ENCODE measurements around the gene MTCL1. TPM values are rescaled to one million over a fixed set of nuclear protein-coding genes. Genes with fewer than 3 reads are reported as not detected.

Gene MTCL1
- total RNA-seq, 1 donor from 2014 or later: 36.9 TPM

- peak; percentile 68 for DNase-seq
Measured at GRCh38 chr18:8771930-8772329, 66.6 kb downstream of the MTCL1 start.

- no peak for DNase-seq
Measured at GRCh38 chr18:8773980-8774379, 68.6 kb downstream of the MTCL1 start.

GRCh38 chr18:8776013-8776943, 70.9 kb downstream of the MTCL1 start:
- DNase-seq: peak; percentile 68

- DNase-seq: no peak
Measured at GRCh38 chr18:8777846-8778245, 72.5 kb downstream of the MTCL1 start.

GRCh38 chr18:8778386-8778785, 73.0 kb downstream of the MTCL1 start:
- no peak for DNase-seq

DNA sequence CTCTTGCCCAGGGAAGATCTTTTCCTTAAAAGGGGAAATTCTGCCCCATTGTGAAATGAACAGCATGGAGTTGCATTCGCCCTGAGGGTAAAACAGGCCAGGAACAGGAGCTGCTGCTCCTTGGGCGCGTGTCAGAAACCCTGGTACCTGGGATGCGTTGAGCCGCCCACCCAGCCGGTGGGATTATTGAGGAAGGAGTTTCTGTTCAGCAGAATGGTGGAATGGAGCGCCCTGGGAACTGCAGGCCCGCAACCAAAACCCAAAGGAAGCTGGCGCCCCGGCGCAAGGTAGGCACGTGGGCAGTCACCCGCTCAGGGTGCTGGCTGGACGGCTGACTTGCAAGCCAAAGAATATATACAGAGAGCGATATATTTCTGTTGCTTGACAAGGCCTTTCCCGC, 73.5 kb downstream of the MTCL1 start:
- no peak for DNase-seq

- no peak for DNase-seq
Measured at GRCh38 chr18:8779251-8779650, 73.9 kb downstream of the MTCL1 start.

DNA sequence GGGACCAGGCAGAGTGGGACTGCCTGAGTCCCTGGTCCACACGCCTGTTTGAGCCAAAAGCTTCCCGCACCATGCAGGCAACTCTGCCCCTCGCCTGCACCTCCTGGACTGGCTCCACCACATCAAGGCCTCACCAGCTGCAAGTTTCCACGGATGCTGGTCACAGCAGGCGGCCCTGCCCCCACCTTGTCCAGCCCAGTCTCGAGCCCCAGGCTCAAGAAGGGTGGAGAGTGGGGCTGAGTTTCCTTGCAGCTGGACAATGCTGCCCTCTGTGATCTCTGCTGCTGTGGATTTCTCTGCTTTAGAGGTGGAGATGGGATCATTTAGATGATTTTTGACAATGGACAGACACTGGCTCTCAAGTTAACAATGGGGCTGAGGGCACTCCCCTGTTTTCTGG, 74.9 kb downstream of the MTCL1 start:
- DNase-seq: peak; percentile 62

DNA sequence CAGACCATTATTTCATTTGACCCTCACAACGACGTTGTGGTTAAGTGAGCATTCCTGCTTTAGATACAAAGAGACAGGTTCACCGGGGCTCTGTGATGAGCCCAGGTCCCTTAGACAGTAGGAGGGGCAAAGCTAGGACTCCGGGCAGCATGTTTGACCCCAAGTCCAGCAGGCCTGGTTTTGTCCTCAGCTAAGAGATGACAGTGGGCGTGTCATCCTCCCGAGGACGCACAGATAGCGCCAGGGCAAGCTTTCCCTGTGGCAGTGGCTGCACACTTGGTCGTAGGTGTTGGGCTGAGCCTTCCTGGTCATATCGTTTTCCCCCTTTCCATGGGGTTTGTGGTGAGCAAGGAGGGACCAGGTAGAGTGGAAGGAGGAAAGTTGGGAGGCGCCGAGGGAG, 76.3 kb downstream of the MTCL1 start:
- no peak for DNase-seq

DNA sequence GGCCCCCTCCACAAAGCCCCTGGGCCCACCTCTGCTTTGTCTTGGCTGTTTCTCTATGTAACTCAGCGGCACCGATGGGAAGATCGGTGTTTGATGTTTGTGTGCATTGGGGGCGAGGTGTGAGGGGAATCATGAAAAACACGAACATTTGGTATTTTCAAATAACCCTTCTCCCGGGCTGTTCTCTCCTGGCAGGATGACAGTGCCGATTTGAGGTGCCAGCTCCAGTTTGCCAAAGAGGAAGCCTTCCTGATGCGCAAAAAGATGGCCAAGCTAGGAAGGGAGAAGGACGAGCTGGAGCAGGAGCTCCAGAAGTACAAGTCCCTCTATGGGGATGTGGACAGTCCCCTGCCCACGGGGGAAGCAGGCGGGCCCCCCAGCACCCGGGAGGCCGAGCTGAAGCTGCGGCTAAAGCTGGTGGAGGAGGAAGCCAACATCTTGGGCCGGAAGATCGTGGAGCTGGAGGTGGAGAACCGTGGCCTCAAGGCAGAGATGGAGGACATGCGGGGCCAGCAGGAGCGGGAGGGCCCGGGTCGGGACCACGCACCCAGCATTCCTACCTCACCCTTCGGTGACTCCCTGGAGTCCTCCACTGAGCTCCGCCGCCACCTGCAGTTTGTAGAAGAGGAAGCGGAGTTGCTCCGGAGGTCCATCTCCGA, 78.1 kb downstream of the MTCL1 start:
- no peak for DNase-seq

GRCh38 chr18:8783994-8784530, 78.7 kb downstream of the MTCL1 start:
- DNase-seq: no peak

DNA sequence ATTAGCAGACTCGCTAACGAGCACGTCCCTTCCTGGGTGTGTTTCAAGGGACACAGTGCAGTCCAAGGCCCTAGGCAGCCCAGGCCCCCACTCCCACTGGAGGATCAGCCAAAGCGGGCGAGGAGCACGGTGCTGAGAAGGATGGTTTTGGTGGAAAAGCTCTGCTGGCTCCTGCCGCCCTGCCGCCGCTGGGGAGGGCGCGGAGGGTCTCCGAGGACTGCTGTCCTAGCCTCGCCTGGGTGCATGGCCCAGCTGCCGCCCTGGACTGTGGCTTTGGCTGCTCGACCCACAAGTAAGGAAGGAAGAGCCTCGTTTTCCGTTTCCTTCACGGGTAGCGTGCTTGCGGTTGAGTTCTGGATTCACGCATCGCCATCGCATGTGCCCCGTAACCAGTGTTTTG, 79.9 kb downstream of the MTCL1 start:
- no peak for DNase-seq

- DNase-seq: no peak
Measured at GRCh38 chr18:8785855-8786482, 80.6 kb downstream of the MTCL1 start.

DNA sequence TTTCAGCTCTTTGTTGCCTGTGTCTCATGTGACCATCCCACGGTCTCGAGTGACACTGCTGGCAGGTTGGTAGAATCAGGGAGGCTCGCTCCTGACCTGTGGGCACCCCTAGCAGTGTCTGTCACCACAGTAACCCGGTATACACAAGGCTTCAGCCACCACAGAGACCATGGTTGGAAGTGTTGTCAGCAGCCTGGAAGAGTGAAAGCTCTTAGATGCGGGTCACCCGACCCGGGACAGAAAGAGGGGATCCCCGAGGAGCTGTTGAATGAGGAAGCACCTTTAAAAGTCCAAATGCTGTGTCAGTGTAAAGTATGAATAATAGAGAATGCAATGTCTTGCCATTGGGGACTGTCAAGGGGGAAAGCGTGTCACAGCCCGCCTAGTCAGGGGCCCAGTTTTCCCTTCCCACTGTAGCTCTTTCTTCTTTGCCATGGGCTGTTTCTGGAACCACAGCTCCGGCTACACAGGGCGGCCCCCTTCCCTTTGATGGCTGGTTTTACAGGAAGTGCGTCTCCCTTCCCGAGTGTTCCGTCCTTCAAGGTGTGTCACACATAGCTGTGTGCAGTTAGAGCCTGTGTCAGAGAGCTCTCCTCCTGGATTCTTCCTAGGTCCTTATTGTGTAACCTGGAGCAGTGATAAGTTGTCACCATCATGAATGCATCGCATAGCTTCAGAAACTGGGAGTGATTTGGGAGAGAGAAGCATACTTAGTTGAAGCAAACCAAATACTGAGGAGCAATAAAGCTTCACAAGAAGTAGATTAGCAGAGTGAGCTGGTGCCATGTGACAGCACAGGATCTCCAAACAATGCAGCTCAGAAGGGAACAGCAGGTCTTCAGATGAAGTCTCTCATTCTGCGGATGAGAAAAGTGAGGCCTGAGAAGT, 81.4 kb downstream of the MTCL1 start:
- peak; percentile 68 for DNase-seq

- DNase-seq: no peak
Measured at GRCh38 chr18:8787371-8787670, 82.0 kb downstream of the MTCL1 start.

DNA sequence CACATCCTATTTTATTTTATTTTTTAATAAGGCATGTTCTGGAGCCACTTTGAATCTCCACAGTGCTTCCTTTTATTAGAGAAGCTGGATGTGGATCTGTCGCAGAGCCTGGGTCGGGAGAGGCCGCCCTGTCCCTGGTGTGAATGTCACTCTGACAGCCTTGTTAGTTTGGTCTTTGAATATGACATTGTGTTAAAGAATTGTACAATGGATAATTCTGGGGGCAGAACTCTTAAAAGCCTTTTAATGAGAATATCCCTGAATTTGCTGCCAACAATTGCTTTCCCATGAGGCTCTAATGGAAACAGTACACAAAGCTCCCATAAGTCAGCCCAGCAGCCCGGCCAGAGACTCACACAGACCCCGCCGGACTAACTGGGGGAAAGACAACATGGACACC, 82.4 kb downstream of the MTCL1 start:
- no peak for DNase-seq

GRCh38 chr18:8788503-8789429, 83.4 kb downstream of the MTCL1 start:
- no peak for DNase-seq

DNA sequence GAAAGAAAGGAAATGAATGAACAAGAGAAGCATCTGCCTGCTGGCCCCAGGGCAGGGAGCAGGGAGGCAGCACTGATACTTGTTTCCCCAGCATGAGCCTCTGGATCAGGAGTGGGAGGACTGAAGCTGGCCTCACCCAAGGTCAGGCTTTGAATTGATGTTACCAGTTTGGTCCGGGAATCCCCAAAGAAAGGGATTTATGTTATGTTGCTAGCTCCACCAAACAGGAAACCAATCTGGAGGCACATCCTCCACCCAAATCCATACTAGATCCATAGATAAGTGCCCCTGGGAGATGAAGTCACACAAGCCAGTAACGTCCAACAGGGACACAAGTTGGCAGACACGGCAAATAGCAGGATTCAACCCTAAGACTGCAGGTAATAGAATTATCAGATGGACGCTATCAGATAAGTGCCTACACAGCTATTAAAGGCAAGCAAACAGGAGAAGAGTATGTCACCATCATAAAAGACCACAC, 85.9 kb downstream of the MTCL1 start:
- DNase-seq: no peak

- DNase-seq: no peak
Measured at GRCh38 chr18:8792688-8793316, 87.4 kb downstream of the MTCL1 start.

- no peak for DNase-seq
Measured at GRCh38 chr18:8793445-8794155, 88.2 kb downstream of the MTCL1 start.
